Stimulated activated naive CD8-positive, alpha-beta T cell treated with anti-CD3 and anti-CD28 coated beads, Interleukin-15, amount 100 ng/mL, for 72 hours (primary cell): ENCODE measurements around the gene AP2B1.

Source experiments
- ATAC-seq: fragments of 150-1000 bp; cut with Tn5 transposase; 2 replicates; pipeline ENCODE4 v1.10.0; 2021; ENCODE audit warnings: mild to moderate bottlenecking, moderate library complexity
- DNase-seq, 2 donors: peaks; one replicate each; pipeline ENCODE4 v3.0.0; 2021 to 2022
- H3K27ac Mint-ChIP-seq, 2 donors: one replicate each; pipeline ENCODE4 v1.8.0; 2022; ENCODE audit warnings: mild to moderate bottlenecking in 2 of 2, mixed read lengths in 2 of 2, moderate library complexity in 2 of 2
- H3K27me3 Mint-ChIP-seq: one replicate; pipeline ENCODE4 v1.8.0; 2022; ENCODE audit warnings: mixed read lengths
- H3K4me1 Mint-ChIP-seq: one replicate; pipeline ENCODE4 v1.8.0; 2022; ENCODE audit warnings: mild to moderate bottlenecking, mixed read lengths
- H3K4me3 Mint-ChIP-seq, 2 donors: one replicate each; pipeline ENCODE4 v1.8.0; 2022; ENCODE audit warnings: mild to moderate bottlenecking in 2 of 2, mixed read lengths in 2 of 2, moderate library complexity in 1 of 2
- H3K9me3 Mint-ChIP-seq, 2 donors: one replicate each; pipeline ENCODE4 v1.8.0; 2022; ENCODE audit warnings: mixed read lengths in 2 of 2

The AP2B1 gene

GRCh38 chr17:35587074-35587961 lies at the start of gene AP2B1:
Gene AP2B1 (plus strand): TSS chr17:35587322. CDS start chr17:35594031, 6,709 bp downstream.
- peak within 1 kb of the TSS; percentile 95 to 96 for H3K27ac Mint-ChIP-seq
- peak; percentile 99 for ATAC-seq
- DNase-seq, result peak; percentile 97 to 98

GRCh38 chr17:35537601-35538141 lies 49.5 kb upstream of the AP2B1 start, which contains the start of gene SLFN12L:
Gene SLFN12L (minus strand): TSS chr17:35537678. CDS start chr17:35522364, 15,314 bp downstream.
- Mint-ChIP-seq H3K4me3 (peak within 1 kb of the TSS; percentile 68 to 84), H3K4me1 (peaks cover 52% of the 10 kb centered on the region), H3K9me3 (no peaks in the 10 kb centered on the region), H3K27ac (peak within 1 kb of the TSS; percentile 99), H3K27me3 (no peaks in the 10 kb centered on the region)
- peak; percentile 62 to 64 for DNase-seq
- ATAC-seq, result peak; percentile 73

More at GRCh38 chr17:35587074-35587961, at the start of gene AP2B1:
- no peaks in the 10 kb centered on the region for H3K27me3 Mint-ChIP-seq
- no peaks in the 10 kb centered on the region for H3K9me3 Mint-ChIP-seq
- H3K4me1 Mint-ChIP-seq, result peaks cover 34% of the 10 kb centered on the region
- H3K4me3 Mint-ChIP-seq, result peak within 1 kb of the TSS; percentile 88 to 94

GRCh38 chr17:35539659-35540026 lies 47.5 kb upstream of the AP2B1 start:
- ATAC-seq (no peak), DNase-seq (no peak)
- Mint-ChIP-seq H3K27ac (peak overlapping the region; percentile 94 to 98), H3K4me3 (peak overlapping the region; percentile 78 to 84), H3K9me3 (no peaks in the 10 kb centered on the region), H3K4me1 (peaks cover 54% of the 10 kb centered on the region), H3K27me3 (no peaks in the 10 kb centered on the region)

GRCh38 chr17:35540589-35541404 lies 46.3 kb upstream of the AP2B1 start:
- H3K4me1 Mint-ChIP-seq, result peaks cover 60% of the 10 kb centered on the region
- ATAC-seq, result peak; percentile 55
- H3K27me3 Mint-ChIP-seq, result no peaks in the 10 kb centered on the region
- H3K9me3 Mint-ChIP-seq, result no peaks in the 10 kb centered on the region
- DNase-seq, result peak in 1 of 2 donors; percentile 51
- peak overlapping the region; percentile 78 to 84 for H3K4me3 Mint-ChIP-seq
- H3K27ac Mint-ChIP-seq, result peak overlapping the region; percentile 94 to 98

- Mint-ChIP-seq H3K27me3 (no peaks in the 10 kb centered on the region), H3K9me3 (no peaks in the 10 kb centered on the region), H3K4me1 (peaks cover 67% of the 10 kb centered on the region), H3K27ac (peak overlapping the region; percentile 94 to 98), H3K4me3 (peak overlapping the region; percentile 59 to 84)
- DNase-seq (no peak), ATAC-seq (no peak)
Observed at GRCh38 chr17:35541434-35541833, 45.7 kb upstream of the AP2B1 start.

GRCh38 chr17:35542990-35543389 lies 44.1 kb upstream of the AP2B1 start:
- DNase-seq, result no peak
- Mint-ChIP-seq H3K27ac (no peak overlapping the region), H3K27me3 (no peaks in the 10 kb centered on the region), H3K4me1 (peaks cover 67% of the 10 kb centered on the region), H3K4me3 (no peak overlapping the region), H3K9me3 (no peaks in the 10 kb centered on the region)
- ATAC-seq, result no peak

- ATAC-seq, result no peak
- no peak for DNase-seq
- no peak overlapping the region for H3K4me3 Mint-ChIP-seq
- peaks cover 65% of the 10 kb centered on the region for H3K4me1 Mint-ChIP-seq
- no peaks in the 10 kb centered on the region for H3K9me3 Mint-ChIP-seq
- H3K27me3 Mint-ChIP-seq, result no peaks in the 10 kb centered on the region
- no peak overlapping the region for H3K27ac Mint-ChIP-seq
Observed at GRCh38 chr17:35543856-35544255, 43.3 kb upstream of the AP2B1 start.

- no peak overlapping the region for H3K4me3 Mint-ChIP-seq
- no peaks in the 10 kb centered on the region for H3K27me3 Mint-ChIP-seq
- ATAC-seq (no peak), DNase-seq (no peak)
- no peaks in the 10 kb centered on the region for H3K9me3 Mint-ChIP-seq
- H3K4me1 Mint-ChIP-seq, result peaks cover 65% of the 10 kb centered on the region
- H3K27ac Mint-ChIP-seq, result no peak overlapping the region
Observed at GRCh38 chr17:35545150-35545549, 42.0 kb upstream of the AP2B1 start.

- H3K4me3 Mint-ChIP-seq, result no peak overlapping the region
- no peaks in the 10 kb centered on the region for H3K27me3 Mint-ChIP-seq
- no peak for ATAC-seq
- peaks cover 56% of the 10 kb centered on the region for H3K4me1 Mint-ChIP-seq
- H3K27ac Mint-ChIP-seq, result no peak overlapping the region
- no peak for DNase-seq
- no peaks in the 10 kb centered on the region for H3K9me3 Mint-ChIP-seq
Observed at GRCh38 chr17:35546487-35546886, 40.6 kb upstream of the AP2B1 start.

- no peaks in the 10 kb centered on the region for H3K9me3 Mint-ChIP-seq
Observed at GRCh38 chr17:35548208-35548810, 38.8 kb upstream of the AP2B1 start.

GRCh38 chr17:35548978-35549377 lies 38.1 kb upstream of the AP2B1 start:
- DNase-seq (no peak), ATAC-seq (peak; percentile 69)
- Mint-ChIP-seq H3K4me1 (peaks cover 43% of the 10 kb centered on the region), H3K4me3 (no peak overlapping the region), H3K27ac (no peak overlapping the region), H3K27me3 (no peaks in the 10 kb centered on the region), H3K9me3 (no peaks in the 10 kb centered on the region)

More at GRCh38 chr17:35548208-35548810, 38.8 kb upstream of the AP2B1 start:
- DNase-seq (no peak), ATAC-seq (no peak)
- no peak overlapping the region for H3K4me3 Mint-ChIP-seq
- no peaks in the 10 kb centered on the region for H3K27me3 Mint-ChIP-seq
- H3K27ac Mint-ChIP-seq, result no peak overlapping the region
- H3K4me1 Mint-ChIP-seq, result peaks cover 49% of the 10 kb centered on the region

- ATAC-seq (no peak), DNase-seq (no peak)
- H3K27ac Mint-ChIP-seq, result no peak overlapping the region
- no peaks in the 10 kb centered on the region for H3K9me3 Mint-ChIP-seq
- peaks cover 19% of the 10 kb centered on the region for H3K4me1 Mint-ChIP-seq
- H3K4me3 Mint-ChIP-seq, result no peak overlapping the region
- H3K27me3 Mint-ChIP-seq, result peaks cover 3% of the 10 kb centered on the region
Observed at GRCh38 chr17:35553310-35553709, 33.8 kb upstream of the AP2B1 start.

GRCh38 chr17:35554668-35555067 lies 32.5 kb upstream of the AP2B1 start:
- ATAC-seq (peak; percentile 54), DNase-seq (no peak)
- Mint-ChIP-seq H3K4me1 (peaks cover 5% of the 10 kb centered on the region), H3K4me3 (no peak overlapping the region), H3K27ac (no peak overlapping the region), H3K27me3 (peaks cover 10% of the 10 kb centered on the region), H3K9me3 (no peaks in the 10 kb centered on the region)

- DNase-seq (no peak), ATAC-seq (no peak)
- Mint-ChIP-seq H3K27me3 (peaks cover 10% of the 10 kb centered on the region), H3K4me3 (no peak overlapping the region), H3K4me1 (peaks cover 3% of the 10 kb centered on the region), H3K9me3 (no peaks in the 10 kb centered on the region), H3K27ac (no peak overlapping the region)
Observed at GRCh38 chr17:35555691-35556090, 31.4 kb upstream of the AP2B1 start.

- H3K4me3 Mint-ChIP-seq, result no peak overlapping the region
- H3K9me3 Mint-ChIP-seq, result no peaks in the 10 kb centered on the region
- H3K27me3 Mint-ChIP-seq, result peaks cover 10% of the 10 kb centered on the region
- H3K4me1 Mint-ChIP-seq, result peaks cover 6% of the 10 kb centered on the region
- no peak for DNase-seq
- no peak overlapping the region for H3K27ac Mint-ChIP-seq
- ATAC-seq, result no peak
Observed at GRCh38 chr17:35557353-35557752, 29.8 kb upstream of the AP2B1 start.
